Ectodermal cell (in vitro differentiated cells): Measurements from ENCODE around the gene PERM1.
"Not testable (repeated sequence)": the region's sequence is repeated elsewhere in the genome, so short reads cannot be mapped to it uniquely, and the experiment has no call there.

Experiments
- H3K27ac ChIP-seq: 2 replicates; pipeline ENCODE4 v1.7.0; 2013; ENCODE audit warnings: mild to moderate bottlenecking, low read depth, low read length; ENCODE audit not compliant: insufficient read depth, poor library complexity, severe bottlenecking
- H3K27me3 ChIP-seq: 2 replicates; pipeline ENCODE4 v1.7.0; 2013; ENCODE audit warnings: mild to moderate bottlenecking, low read length; ENCODE audit not compliant: insufficient read depth, control insufficient read depth, poor library complexity, severe bottlenecking
- H3K36me3 ChIP-seq: one replicate; pipeline ENCODE4 v1.7.0; 2013; ENCODE audit warnings: low read length; ENCODE audit not compliant: control insufficient read depth, insufficient read depth
- H3K4me1 ChIP-seq: one replicate; pipeline ENCODE4 v1.7.0; 2013; ENCODE audit warnings: low read length; ENCODE audit not compliant: control insufficient read depth, insufficient read depth
- H3K4me3 ChIP-seq: 2 replicates; pipeline ENCODE4 v1.7.0; 2013; ENCODE audit warnings: low read depth, low read length, control low read depth; ENCODE audit not compliant: insufficient read depth
- H3K9me3 ChIP-seq: 2 replicates; pipeline ENCODE4 v1.7.0; 2013; ENCODE audit warnings: mild to moderate bottlenecking, low read length, moderate library complexity; ENCODE audit not compliant: control insufficient read depth
- WGBS, 2 experiments: methylation state at CpG; one replicate each; pipeline ENCODE4 v1.1.7; 2013; ENCODE audit warnings: missing lambda C conversion rate in 2 of 2; 5-methylcytosine and 5-hydroxymethylcytosine counted together

Gene PERM1

DNA sequence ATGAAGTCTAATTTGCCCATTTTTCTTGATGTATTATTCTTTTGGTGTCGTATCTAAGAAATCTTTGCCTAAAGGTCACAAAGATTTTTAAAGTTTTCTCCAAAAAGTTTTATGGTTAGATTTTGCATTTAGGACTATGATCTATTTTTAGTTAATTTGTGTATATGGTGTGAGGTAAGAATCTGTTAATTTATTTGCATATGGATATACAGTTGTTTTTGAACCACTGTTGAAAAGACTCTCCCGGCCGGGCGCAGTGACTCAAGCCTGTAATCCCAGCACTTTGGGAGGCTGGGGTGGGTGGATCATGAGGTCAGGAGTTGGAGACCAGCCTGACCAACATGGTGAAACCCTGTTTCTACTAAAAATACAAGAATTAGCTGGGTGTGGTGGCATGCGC is 6.2 kb upstream of the PERM1 start:
- H3K27me3 ChIP-seq = peaks cover 54% of the 10 kb centered on the region
- not testable (repeated sequence) for H3K4me1 ChIP-seq, H3K36me3 ChIP-seq, H3K9me3 ChIP-seq, H3K27ac ChIP-seq, H3K4me3 ChIP-seq
- 82 to 87% methylated on average over 5 of the region's 5 CpGs for WGBS, 2 experiments

DNA sequence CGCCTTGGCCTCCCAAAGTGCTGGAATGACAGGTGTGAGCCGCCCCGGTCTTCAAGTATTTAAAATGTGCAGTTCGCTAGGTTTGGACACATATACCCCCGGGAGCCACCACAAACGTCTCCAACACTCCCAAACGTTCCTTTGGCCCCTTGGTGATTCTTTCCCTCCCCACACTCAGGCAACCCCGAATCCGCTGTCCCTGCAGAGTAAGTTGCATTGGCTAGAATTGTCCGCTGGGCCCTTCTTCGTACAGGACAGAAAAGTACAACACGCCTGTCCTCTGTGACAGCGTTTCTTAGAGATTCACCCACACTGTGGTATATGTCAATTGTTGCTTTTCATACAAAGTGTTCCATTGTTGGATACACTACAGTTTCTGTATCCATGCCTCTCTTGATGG is 3.2 kb upstream of the PERM1 start:
- Histone ChIP-seq H3K27ac (no peak overlapping the region), H3K36me3 (no peaks in the 10 kb centered on the region), H3K4me3 (no peak overlapping the region), H3K9me3 (no peaks in the 10 kb centered on the region), H3K27me3 (peaks cover 67% of the 10 kb centered on the region), H3K4me1 (no peaks in the 10 kb centered on the region)
- WGBS, 2 experiments = 84 to 85% methylated on average over 13 of the region's 13 CpGs

DNA sequence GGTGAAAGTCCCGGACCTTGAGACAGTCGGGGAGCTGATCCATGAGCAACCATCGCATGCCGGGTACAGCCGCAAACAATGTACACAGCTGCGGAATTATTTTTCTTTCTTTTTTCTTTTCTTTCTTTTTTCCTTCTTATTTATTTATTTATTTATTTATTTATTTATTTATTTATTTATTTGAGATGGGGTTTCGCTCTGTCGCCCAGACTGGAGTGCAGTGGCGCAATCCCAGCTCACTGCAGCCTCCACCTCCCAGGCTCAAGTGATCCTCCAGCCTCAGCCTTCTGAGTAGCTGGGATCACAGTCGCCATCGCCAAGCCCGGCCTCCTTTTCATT is 2.6 kb upstream of the PERM1 start:
- H3K27ac ChIP-seq = no peak overlapping the region
- 66 to 71% methylated on average over 9 to 10 of the region's 12 CpGs for WGBS, 2 experiments
- peaks cover 66% of the 10 kb centered on the region for H3K27me3 ChIP-seq
- no peaks in the 10 kb centered on the region for H3K4me1 ChIP-seq
- H3K36me3 ChIP-seq = no peaks in the 10 kb centered on the region
- H3K9me3 ChIP-seq = no peaks in the 10 kb centered on the region
- no peak overlapping the region for H3K4me3 ChIP-seq

DNA sequence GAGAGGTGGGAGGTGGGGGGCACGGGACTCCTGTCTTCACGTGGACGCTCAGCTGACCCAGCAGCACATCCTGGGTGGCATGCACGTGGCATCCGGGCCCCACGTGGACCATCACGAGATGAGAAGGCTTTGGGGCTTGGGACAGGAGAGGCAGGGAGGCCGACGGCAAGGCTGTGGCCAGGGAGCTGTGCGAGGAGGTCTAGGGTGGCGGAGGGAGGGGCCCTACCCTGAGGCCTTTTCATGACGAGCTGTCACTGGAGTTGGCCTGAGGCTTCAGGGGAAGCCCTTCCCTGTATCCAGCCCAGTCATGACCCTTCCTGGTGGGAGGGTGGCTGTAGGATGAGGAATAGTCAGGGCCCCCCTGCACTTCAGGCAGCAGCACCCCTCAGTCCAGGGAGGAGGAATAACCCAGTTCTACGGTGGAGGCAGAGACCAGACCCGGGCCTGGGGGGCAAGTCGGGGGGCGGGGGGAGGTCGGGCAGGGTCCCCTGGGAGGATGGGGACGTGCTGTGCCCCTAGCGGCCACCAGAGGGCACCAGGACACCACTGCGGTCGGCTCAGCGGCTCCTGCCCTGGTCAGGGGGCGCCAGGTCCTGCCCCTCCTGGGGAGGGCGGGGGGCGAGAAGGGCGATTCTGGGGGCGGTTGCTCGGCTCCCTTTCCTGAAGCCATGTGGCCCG is 2.0 kb upstream of the PERM1 start:
- H3K27ac ChIP-seq = no peak overlapping the region
- WGBS, 2 experiments = 21 to 24% methylated on average over 29 of the region's 29 CpGs
- no peaks in the 10 kb centered on the region for H3K36me3 ChIP-seq
- no peaks in the 10 kb centered on the region for H3K9me3 ChIP-seq
- no peak overlapping the region for H3K4me3 ChIP-seq
- H3K27me3 ChIP-seq = peaks cover 61% of the 10 kb centered on the region
- H3K4me1 ChIP-seq = no peaks in the 10 kb centered on the region

DNA sequence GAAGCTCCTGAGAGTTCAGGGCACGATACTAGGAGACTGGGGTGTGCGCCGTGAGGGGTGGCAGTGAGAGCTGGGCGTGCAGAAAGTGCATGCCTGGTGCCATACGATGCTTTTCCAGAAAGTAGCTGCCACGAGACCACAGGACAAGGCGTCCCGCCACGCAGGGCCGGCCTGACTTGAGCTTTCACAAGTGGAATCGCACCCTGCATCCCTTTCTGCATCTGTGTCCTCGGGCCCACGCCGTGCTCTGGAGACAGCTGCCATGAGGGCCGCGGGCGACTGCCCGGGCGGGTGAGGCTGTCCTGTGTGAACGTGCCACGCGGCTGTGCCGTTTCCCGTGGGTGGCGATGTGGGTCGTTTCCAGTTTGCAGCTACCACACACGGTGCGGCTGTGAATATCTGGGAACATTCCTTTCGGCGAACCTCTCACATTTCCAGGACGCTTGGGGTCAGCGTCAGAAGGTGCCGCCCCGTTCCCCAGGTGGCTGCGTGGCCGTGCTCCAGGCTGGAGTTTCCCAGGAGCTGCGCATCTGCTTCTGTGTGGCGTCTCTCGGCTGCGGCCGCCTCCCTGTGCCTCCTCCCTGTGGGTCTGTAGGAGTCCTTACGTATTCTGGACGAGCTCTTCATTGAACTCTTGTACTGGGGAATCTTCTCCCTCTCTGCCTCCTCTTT is 1.0 kb upstream of the PERM1 start:
- Histone ChIP-seq H3K9me3 (no peaks in the 10 kb centered on the region), H3K27ac (no peak overlapping the region), H3K36me3 (no peaks in the 10 kb centered on the region), H3K27me3 (peaks cover 57% of the 10 kb centered on the region), H3K4me1 (no peaks in the 10 kb centered on the region), H3K4me3 (no peak overlapping the region)
- WGBS, 2 experiments = 88 to 89% methylated on average over 43 of the region's 43 CpGs

DNA sequence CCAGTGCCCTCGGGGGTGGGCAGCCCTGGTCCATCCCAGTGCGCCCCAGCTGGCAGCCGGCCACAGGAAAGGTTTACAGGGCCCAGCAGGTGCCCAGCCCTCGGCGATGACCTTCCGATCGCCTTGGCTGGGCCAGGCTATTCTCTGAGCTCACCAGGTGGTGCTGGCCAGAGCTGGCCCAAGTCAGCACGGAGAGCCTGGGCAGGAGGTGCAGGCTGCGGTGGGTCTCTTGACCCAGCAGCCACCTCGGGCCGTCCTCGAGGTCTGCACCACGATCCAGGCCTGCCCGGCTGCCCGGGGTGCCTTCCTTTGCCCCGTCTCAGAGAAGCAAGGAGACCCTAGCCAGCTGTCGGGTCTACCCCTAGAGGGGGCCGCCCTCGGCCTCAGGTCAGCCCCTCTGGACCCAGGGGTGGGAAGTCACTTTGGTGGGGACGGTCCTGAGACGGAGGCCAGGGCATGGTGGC is 370 bp downstream of the PERM1 start:
- Histone ChIP-seq H3K27me3 (peaks cover 55% of the 10 kb centered on the region), H3K9me3 (no peaks in the 10 kb centered on the region), H3K36me3 (no peaks in the 10 kb centered on the region), H3K4me3 (no peak overlapping the region), H3K27ac (no peak overlapping the region), H3K4me1 (no peaks in the 10 kb centered on the region)
- WGBS, 2 experiments = 77 to 80% methylated on average over 21 of the region's 21 CpGs

DNA sequence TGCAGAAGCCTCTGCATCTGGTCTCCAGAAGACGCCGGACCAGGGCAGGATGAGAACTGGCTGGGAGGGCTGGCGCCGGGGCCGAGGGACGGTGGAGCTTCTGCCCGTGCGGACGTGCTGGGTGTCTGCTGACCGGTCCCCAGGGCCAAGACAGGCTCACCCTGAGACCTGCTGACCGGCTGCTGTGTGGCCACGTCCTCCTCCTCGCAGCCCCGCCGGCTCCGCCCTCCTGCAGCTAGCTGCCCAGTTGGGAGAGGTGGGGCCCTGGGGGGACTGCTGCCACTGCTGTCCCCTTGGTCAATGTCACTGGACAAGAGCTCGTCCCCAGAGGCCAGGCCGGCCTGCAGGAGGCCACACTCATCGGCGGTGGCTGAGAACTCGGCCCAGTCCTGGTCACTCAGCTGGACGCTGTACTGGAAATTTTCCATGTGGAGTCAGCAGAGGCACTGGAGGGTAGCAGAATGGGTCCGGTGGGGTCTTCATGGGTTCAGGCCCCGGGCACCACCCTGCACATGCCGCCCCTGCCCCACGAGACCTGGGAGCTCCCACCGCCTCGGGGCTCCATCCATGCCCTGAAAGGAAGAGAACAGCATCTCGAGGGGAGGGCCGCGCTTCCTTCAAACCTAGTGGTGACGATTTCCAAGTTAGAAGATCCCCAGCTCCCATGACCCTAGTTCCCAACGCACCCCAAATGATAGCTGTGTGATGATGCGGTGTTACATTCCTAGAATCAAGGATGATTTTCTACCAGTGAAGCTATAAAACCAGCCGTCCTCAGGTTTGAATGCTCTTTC is 1.1 kb downstream of the PERM1 start:
- peaks cover 54% of the 10 kb centered on the region for H3K27me3 ChIP-seq
- no peak overlapping the region for H3K4me3 ChIP-seq
- no peak overlapping the region for H3K27ac ChIP-seq
- H3K9me3 ChIP-seq = no peaks in the 10 kb centered on the region
- H3K4me1 ChIP-seq = no peaks in the 10 kb centered on the region
- no peaks in the 10 kb centered on the region for H3K36me3 ChIP-seq
- 87 to 88% methylated on average over 35 of the region's 35 CpGs for whole genome bisulfite sequencing, 2 experiments

DNA sequence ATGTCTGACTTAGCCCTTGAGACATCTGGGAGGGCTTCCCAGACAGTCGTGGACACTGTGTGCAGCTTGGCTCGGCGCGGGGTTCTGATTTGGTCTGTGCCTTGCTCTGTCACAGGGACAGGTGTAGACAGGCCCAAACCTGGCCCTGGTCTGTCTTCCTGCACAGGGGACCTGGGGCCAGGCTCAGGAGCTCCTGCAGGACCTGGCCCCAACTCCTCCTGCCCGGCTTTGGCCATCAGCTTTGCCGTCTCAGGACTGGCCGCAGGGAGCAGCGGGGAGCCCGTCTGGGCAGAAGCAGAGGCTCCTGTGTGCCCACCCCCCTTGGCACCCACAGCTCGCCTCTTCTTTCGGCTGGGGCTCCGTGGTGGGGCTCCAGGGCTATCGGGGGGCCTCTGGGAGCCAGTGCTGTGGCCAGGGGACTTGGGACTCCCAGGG is 1.7 kb downstream of the PERM1 start:
- WGBS, 2 experiments = 89% methylated on average over 13 of the region's 13 CpGs

DNA sequence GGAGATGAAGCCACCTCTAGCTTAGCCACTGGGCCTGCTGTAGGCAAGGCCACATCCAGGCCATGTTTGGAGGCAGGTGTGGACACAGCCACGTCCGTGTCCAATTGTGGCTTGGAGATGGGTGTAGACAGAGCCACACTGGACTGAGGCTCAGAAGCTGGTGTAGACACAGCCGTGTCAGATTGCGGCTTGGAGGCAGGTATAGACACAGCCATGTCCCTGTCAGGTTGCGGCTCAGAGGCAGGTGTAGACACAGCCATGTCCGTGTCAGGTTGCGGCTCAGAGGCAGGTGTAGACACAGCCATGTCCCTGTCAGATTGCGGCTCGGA is 2.2 kb downstream of the PERM1 start:
- Histone ChIP-seq H3K27ac (no peak overlapping the region), H3K4me3 (no peak overlapping the region), H3K4me1 (no peaks in the 10 kb centered on the region), H3K9me3 (no peaks in the 10 kb centered on the region), H3K27me3 (peaks cover 54% of the 10 kb centered on the region), H3K36me3 (no peaks in the 10 kb centered on the region)
- 93 to 94% methylated on average over 9 of the region's 9 CpGs for WGBS, 2 experiments

More for the DNA sequence above, 1.7 kb downstream of the PERM1 start:
- Histone ChIP-seq H3K36me3 (no peaks in the 10 kb centered on the region), H3K27ac (no peak overlapping the region), H3K4me1 (no peaks in the 10 kb centered on the region), H3K9me3 (no peaks in the 10 kb centered on the region), H3K4me3 (no peak overlapping the region), H3K27me3 (peaks cover 54% of the 10 kb centered on the region)
